ENCODE measurements around the gene LYRM7. TPM values are rescaled to one million over a fixed set of nuclear protein-coding genes. Genes with fewer than 3 reads are reported as not detected.

Gene LYRM7
- 6.7 and 9.5 TPM in 2 replicates for total RNA-seq

GRCh38 chr5:131170540-131171275 lies at the start of gene LYRM7:
TSS of gene LYRM7 (plus strand) at chr5:131170944. CDS start at chr5:131171021, 77 bp downstream.

GRCh38 chr5:131165119-131165727 lies 5.5 kb upstream of the LYRM7 start, which contains the start of gene HINT1:
TSS of gene HINT1 (minus strand) at chr5:131165256. CDS start at chr5:131165205, 51 bp downstream.

Other genes with a start within 250 kb of the LYRM7 start
- 73.1 and 96.7 TPM in 2 replicates for gene HINT1, start 5.7 kb upstream of the LYRM7 start, total RNA-seq
- 9.4 and 15.1 TPM in 2 replicates for gene CDC42SE2, start 93.1 kb downstream of the LYRM7 start, total RNA-seq